Neural cell (in vitro differentiated cells): ENCODE measurements around the gene AFDN. TPM values are rescaled to one million over a fixed set of nuclear protein-coding genes. Genes with fewer than 3 reads are reported as not detected.

Source experiments
- H2AFZ ChIP-seq: fragments of 200-600, 300-800 bp; sonication (generic), shearing (Covaris generic); 2 replicates; pipeline ENCODE4 v1.6.0; 2014; ENCODE audit warnings: low read depth, mild to moderate bottlenecking, antibody characterized with exemption, low read length, moderate library complexity
- H3F3A ChIP-seq: fragments of 200-600 bp; shearing (Covaris generic); 2 replicates; pipeline ENCODE4 v1.6.1; 2016; ENCODE audit warnings: mild to moderate bottlenecking, moderate library complexity, mixed read lengths, antibody characterized with exemption, low read length; ENCODE audit not compliant: insufficient read depth, poor library complexity, severe bottlenecking
- H3K27ac ChIP-seq: fragments of 200-600, 300-800 bp; sonication (generic), shearing (Covaris generic); 2 replicates; pipeline ENCODE4 v1.5.1; 2014; ENCODE audit warnings: mild to moderate bottlenecking, low read length, moderate library complexity
- H3K27me3 ChIP-seq: fragments of 300-800, 200-600 bp; sonication (generic), shearing (Covaris generic); 2 replicates; pipeline ENCODE4 v1.6.0; 2014; ENCODE audit warnings: mild to moderate bottlenecking, low read depth, low read length, moderate library complexity; ENCODE audit not compliant: insufficient read depth
- H3K36me3 ChIP-seq: fragments of 300-800, 200-600 bp; sonication (generic), shearing (Covaris generic); 2 replicates; pipeline ENCODE4 v1.5.1; 2014; ENCODE audit warnings: mild to moderate bottlenecking, antibody characterized with exemption, low read length, moderate library complexity; ENCODE audit not compliant: insufficient read depth
- H3K4me2 ChIP-seq: fragments of 300-800, 200-600 bp; sonication (generic), shearing (Covaris generic); 2 replicates; pipeline ENCODE4 v1.6.0; 2014; ENCODE audit warnings: mild to moderate bottlenecking, low read length
- H3K4me3 ChIP-seq: fragments of 300-800, 200-600 bp; sonication (generic), shearing (Covaris generic); 2 replicates; pipeline ENCODE4 v1.5.1; 2014; ENCODE audit warnings: mild to moderate bottlenecking, low read length, moderate library complexity
- H3K79me2 ChIP-seq: fragments of 200-600 bp; shearing (Covaris generic); replicated peaks from 2 replicates; pipeline ENCODE4 v1.6.0; 2014; ENCODE audit warnings: mild to moderate bottlenecking, low read length, moderate library complexity; ENCODE audit not compliant: insufficient read depth
- H3K9ac ChIP-seq: fragments of 300-800, 200-600 bp; sonication (generic), shearing (Covaris generic); 2 replicates; pipeline ENCODE4 v1.6.1; 2016; ENCODE audit warnings: mild to moderate bottlenecking, low read length, mixed read lengths
- H3K9me2 ChIP-seq: fragments of 200-600 bp; shearing (Covaris generic); 2 replicates; pipeline ENCODE4 v1.6.1; 2016; ENCODE audit warnings: mild to moderate bottlenecking, low read length, mixed read lengths; ENCODE audit not compliant: insufficient read depth
- H3K9me3 ChIP-seq: fragments of 200-600, 300-800 bp; sonication (generic), shearing (Covaris generic); 2 replicates; pipeline ENCODE4 v1.6.1; 2016; ENCODE audit warnings: mild to moderate bottlenecking, mixed run types, low read length, moderate library complexity, mixed read lengths
- H4K20me1 ChIP-seq: fragments of 200-600 bp; shearing (Covaris generic); 2 replicates; pipeline ENCODE4 v1.6.1; 2016; ENCODE audit warnings: mild to moderate bottlenecking, mixed run types; ENCODE audit not compliant: insufficient read depth
- EP300 ChIP-seq: fragments of 450-650 bp; conservative IDR thresholded peaks from 2 replicates; pipeline ENCODE4 v1.6.1; 2014; ENCODE audit warnings: antibody characterized with exemption, mild to moderate bottlenecking, moderate library complexity; ENCODE audit not compliant: poor library complexity, severe bottlenecking
- EZH2 ChIP-seq: fragments of 200-600, 300-800 bp; shearing (Covaris generic), sonication (generic); IDR thresholded peaks from 2 replicates; pipeline ENCODE4 v1.6.1; 2014; ENCODE audit warnings: antibody characterized with exemption, low read length, borderline replicate concordance, mild to moderate bottlenecking; ENCODE audit not compliant: insufficient read depth, poor library complexity, severe bottlenecking
- MXI1 ChIP-seq: fragments of 450-650 bp; conservative IDR thresholded peaks from 2 replicates; pipeline ENCODE4 v1.6.1; 2014; ENCODE audit warnings: antibody characterized with exemption, mild to moderate bottlenecking; ENCODE audit not compliant: poor library complexity, severe bottlenecking
- POLR2AphosphoS5 ChIP-seq: IDR thresholded peaks from 2 replicates; pipeline ENCODE4 v1.6.1; 2012
- RAD21 ChIP-seq: fragments of 450-650 bp; conservative IDR thresholded peaks from 2 replicates; pipeline ENCODE4 v1.6.1; 2014; ENCODE audit warnings: antibody characterized with exemption, mild to moderate bottlenecking, moderate library complexity
- SMC3 ChIP-seq: fragments of 450-650 bp; conservative IDR thresholded peaks from 2 replicates; pipeline ENCODE4 v1.6.1; 2014; ENCODE audit warnings: antibody characterized with exemption, mild to moderate bottlenecking, moderate library complexity; ENCODE audit not compliant: poor library complexity
- TAF1 ChIP-seq: IDR thresholded peaks from 2 replicates; pipeline ENCODE4 v1.6.1; 2012; ENCODE audit warnings: low read depth
- polyA plus RNA-seq: library from polyadenylated mRNA; depleted of rRNA; stranded (reverse); fragments of >200 nt; gene quantifications from 2 replicates; pipeline ENCODE4 v1.2.3, GENCODE V29; 2014
- TF ChIP-seq, protein P1 (sequence below): IDR thresholded peaks from 2 replicates; pipeline ENCODE4 v1.6.1; 2012; ENCODE audit warnings: borderline replicate concordance
- TF ChIP-seq, protein P2 (sequence below): fragments of 450-650 bp; IDR thresholded peaks from 2 replicates; pipeline ENCODE4 v1.5.1; 2014; ENCODE audit warnings: antibody characterized with exemption, mild to moderate bottlenecking, moderate library complexity; ENCODE audit not compliant: poor library complexity, severe bottlenecking

The AFDN gene
- polyA plus RNA-seq, 1 donor from 2014 or later: 193 TPM

DNA sequence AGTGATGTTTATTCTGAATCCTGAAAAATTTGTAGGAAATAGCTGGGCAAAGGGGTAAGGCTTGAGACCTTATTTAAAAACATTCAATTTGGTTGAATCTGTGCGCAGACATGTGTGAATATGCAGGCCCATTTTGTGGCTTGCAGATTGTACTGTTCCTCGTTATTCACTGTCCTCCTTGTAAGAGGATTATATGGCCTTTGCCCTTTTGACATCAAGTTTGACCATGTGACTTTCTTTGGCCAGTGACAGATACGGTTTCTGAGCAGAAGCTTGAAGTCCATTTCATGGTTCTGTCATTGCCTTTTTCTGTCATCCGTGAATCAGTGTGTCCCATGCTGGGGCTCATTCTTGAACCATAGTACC, 13.4 kb downstream of the AFDN start (continued):
- TF ChIP-seq EP300 (no peak), MXI1 (no peak), TAF1 (no peak)

DNA sequence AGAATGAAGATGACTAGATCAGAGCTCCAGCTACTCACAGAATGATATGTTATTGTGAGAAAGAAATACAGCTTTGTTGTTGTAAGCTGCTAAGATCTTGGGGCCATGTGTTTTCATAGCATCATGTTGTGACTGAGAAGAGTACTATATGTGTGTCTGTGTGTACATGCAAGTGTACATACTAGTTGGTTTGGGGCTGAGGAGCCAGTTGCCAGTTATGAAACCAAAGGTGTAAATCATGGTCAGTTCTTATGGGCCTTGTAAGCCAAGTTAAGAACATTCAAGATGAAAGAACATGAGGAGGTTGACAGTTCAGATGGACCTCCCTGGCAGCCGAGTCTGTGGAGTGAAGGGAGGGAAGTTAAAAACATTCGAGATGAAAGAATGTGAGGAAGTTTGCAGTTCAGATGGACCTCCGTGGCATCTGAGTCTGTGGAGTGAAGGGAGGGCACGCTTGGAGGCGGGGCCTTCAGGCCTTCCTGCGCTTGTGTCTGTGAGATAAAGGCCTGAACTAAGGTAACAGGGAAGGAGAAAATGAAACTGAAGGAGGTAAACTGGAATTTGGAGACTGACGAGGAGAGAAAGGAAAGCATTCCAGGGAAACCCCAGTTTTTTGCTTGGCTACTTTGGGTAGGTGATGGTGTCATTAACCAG, 13.9 kb downstream of the AFDN start:
- Histone ChIP-seq H3K27me3 (no peaks in the 10 kb centered on the region), H3K4me3 (no peak overlapping the region), H3K36me3 (no peaks in the 10 kb centered on the region), H3K9me3 (no peaks in the 10 kb centered on the region), H4K20me1 (peaks cover 20% of the 10 kb centered on the region), H2AFZ (no peak overlapping the region), H3K79me2 (peaks cover 100% of the 10 kb centered on the region), H3F3A (no peaks in the 10 kb centered on the region), H3K4me2 (no peak overlapping the region), H3K9ac (no peak overlapping the region), H3K9me2 (no peaks in the 10 kb centered on the region), H3K27ac (no peak overlapping the region)
- no peak for TF ChIP-seq RAD21
- TF ChIP-seq EP300: no peak

DNA sequence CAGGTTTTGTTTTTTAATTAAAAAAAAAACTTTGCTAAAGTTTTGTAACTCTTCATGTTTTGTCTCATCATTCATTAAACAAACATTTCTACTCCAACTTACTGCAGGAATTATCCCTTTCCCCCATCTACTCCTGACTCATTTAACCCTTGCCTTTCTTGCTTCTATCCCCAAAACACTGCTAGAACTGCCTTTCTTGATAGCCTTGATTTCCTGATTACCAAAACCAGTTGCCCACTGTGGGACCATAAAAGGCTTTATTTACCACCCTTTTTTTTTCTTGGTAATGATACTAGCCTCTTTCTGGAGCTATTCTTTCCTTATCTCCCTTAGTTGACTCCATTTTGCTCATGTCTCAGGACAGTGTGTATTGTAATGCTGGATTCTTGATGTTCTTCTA, 15.3 kb downstream of the AFDN start:
- no peaks in the 10 kb centered on the region for H3F3A ChIP-seq
- H3K4me2 ChIP-seq: no peak overlapping the region
- H4K20me1 ChIP-seq: peaks cover 20% of the 10 kb centered on the region
- TF ChIP-seq RAD21 (no peak), EP300 (no peak), POLR2AphosphoS5 (no peak), MXI1 (no peak), TAF1 (no peak), SMC3 (no peak), EZH2 (no peak)
- TF ChIP-seq, protein P1, sequence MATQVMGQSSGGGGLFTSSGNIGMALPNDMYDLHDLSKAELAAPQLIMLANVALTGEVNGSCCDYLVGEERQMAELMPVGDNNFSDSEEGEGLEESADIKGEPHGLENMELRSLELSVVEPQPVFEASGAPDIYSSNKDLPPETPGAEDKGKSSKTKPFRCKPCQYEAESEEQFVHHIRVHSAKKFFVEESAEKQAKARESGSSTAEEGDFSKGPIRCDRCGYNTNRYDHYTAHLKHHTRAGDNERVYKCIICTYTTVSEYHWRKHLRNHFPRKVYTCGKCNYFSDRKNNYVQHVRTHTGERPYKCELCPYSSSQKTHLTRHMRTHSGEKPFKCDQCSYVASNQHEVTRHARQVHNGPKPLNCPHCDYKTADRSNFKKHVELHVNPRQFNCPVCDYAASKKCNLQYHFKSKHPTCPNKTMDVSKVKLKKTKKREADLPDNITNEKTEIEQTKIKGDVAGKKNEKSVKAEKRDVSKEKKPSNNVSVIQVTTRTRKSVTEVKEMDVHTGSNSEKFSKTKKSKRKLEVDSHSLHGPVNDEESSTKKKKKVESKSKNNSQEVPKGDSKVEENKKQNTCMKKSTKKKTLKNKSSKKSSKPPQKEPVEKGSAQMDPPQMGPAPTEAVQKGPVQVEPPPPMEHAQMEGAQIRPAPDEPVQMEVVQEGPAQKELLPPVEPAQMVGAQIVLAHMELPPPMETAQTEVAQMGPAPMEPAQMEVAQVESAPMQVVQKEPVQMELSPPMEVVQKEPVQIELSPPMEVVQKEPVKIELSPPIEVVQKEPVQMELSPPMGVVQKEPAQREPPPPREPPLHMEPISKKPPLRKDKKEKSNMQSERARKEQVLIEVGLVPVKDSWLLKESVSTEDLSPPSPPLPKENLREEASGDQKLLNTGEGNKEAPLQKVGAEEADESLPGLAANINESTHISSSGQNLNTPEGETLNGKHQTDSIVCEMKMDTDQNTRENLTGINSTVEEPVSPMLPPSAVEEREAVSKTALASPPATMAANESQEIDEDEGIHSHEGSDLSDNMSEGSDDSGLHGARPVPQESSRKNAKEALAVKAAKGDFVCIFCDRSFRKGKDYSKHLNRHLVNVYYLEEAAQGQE: no peak
- TF ChIP-seq, protein P2, sequence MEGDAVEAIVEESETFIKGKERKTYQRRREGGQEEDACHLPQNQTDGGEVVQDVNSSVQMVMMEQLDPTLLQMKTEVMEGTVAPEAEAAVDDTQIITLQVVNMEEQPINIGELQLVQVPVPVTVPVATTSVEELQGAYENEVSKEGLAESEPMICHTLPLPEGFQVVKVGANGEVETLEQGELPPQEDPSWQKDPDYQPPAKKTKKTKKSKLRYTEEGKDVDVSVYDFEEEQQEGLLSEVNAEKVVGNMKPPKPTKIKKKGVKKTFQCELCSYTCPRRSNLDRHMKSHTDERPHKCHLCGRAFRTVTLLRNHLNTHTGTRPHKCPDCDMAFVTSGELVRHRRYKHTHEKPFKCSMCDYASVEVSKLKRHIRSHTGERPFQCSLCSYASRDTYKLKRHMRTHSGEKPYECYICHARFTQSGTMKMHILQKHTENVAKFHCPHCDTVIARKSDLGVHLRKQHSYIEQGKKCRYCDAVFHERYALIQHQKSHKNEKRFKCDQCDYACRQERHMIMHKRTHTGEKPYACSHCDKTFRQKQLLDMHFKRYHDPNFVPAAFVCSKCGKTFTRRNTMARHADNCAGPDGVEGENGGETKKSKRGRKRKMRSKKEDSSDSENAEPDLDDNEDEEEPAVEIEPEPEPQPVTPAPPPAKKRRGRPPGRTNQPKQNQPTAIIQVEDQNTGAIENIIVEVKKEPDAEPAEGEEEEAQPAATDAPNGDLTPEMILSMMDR: no peak
- no peaks in the 10 kb centered on the region for H3K9me3 ChIP-seq
- no peak overlapping the region for H3K9ac ChIP-seq
- no peaks in the 10 kb centered on the region for H3K27me3 ChIP-seq
- no peaks in the 10 kb centered on the region for H3K9me2 ChIP-seq
- peaks cover 100% of the 10 kb centered on the region for H3K79me2 ChIP-seq
- no peak overlapping the region for H2AFZ ChIP-seq
- H3K4me3 ChIP-seq: no peak overlapping the region
- no peak overlapping the region for H3K27ac ChIP-seq
- no peaks in the 10 kb centered on the region for H3K36me3 ChIP-seq
